ENCODE results near the gene DNAJA2.
A peak's percentile ranks its signal among the peaks of the same experiment; 100 is the strongest.

DNAJA2 gene

GRCh38 chr16:46926470-46927225 is 46.8 kb downstream of the DNAJA2 start:
- DNase-seq: no peak

- no peak for DNase-seq
Measured at GRCh38 chr16:46924402-46924801, 49.1 kb downstream of the DNAJA2 start.

- no peak for DNase-seq
Measured at GRCh38 chr16:46923513-46924295, 49.8 kb downstream of the DNAJA2 start.

GRCh38 chr16:46922239-46922638 is 51.2 kb downstream of the DNAJA2 start:
- DNase-seq: no peak

- DNase-seq: no peak
Measured at GRCh38 chr16:46920402-46921068, 52.9 kb downstream of the DNAJA2 start.

- DNase-seq: no peak
Measured at GRCh38 chr16:46918905-46919792, 54.3 kb downstream of the DNAJA2 start.

GRCh38 chr16:46918400-46918799 is 55.1 kb downstream of the DNAJA2 start:
- DNase-seq: no peak

- no peak for DNase-seq
Measured at GRCh38 chr16:46916980-46917379, 56.5 kb downstream of the DNAJA2 start.

- no peak for DNase-seq
Measured at GRCh38 chr16:46915483-46916025, 57.9 kb downstream of the DNAJA2 start.

- no peak for DNase-seq
Measured at GRCh38 chr16:46914556-46915201, 58.8 kb downstream of the DNAJA2 start.

GRCh38 chr16:46911650-46912049 is 61.8 kb downstream of the DNAJA2 start:
- DNase-seq: no peak

- DNase-seq: no peak
Measured at GRCh38 chr16:46911038-46911437, 62.4 kb downstream of the DNAJA2 start.

GRCh38 chr16:46908540-46909372 is 64.7 kb downstream of the DNAJA2 start:
- DNase-seq: peak; percentile 50

GRCh38 chr16:46907061-46907774 is 66.3 kb downstream of the DNAJA2 start:
- DNase-seq: no peak

GRCh38 chr16:46906360-46907060 is 67.0 kb downstream of the DNAJA2 start:
- DNase-seq: no peak
